Activated CD4-positive, CD25-positive, alpha-beta regulatory T cell treated with anti-CD3 and anti-CD28 coated beads, Interleukin-2, amount 50 U/mL, for 16 hours (primary cell): ENCODE results near the gene CPNE9.
A peak's percentile ranks its signal among the peaks of the same experiment; 100 is the strongest.

Experiments used
- DNase-seq: peaks from one replicate; pipeline ENCODE4 v3.0.0-alpha.2; 2020; ENCODE audit warnings: low read depth, low spot score

CPNE9 gene

DNA sequence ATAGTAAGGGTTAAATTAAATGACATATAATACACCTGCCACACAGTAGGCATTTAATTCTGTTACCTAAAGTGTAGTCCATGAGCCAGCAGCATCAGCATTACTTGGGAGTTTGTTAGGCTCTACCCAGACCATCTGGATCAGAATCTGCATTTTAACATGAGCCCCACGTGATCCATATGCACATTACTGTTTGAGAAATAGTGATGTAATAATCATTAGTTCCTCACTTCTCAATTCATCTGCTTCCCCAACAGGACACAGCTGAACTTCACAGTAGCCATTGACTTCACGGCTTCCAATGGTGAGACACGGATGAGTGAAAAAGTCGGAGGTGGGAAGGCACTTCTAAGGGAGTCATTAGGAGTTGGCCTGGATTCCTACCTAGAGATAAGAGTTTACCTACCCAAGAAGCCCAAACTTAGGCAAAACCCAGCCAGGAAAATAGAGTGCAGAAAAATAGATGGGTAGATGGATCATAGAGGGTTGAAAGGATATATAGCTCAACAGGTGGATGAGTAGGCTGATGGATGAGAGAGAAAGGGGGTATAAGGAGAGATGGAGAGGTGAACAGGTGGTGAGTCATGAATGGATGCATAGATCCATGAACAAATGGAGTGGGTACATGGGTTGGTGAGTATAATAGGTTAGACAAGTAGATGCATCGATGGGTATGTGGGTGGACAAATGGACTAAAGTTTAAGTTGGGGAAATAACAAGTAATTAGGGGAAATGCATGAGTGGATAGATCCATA, 13.3 kb downstream of the CPNE9 start:
- DNase-seq: no peak

DNA sequence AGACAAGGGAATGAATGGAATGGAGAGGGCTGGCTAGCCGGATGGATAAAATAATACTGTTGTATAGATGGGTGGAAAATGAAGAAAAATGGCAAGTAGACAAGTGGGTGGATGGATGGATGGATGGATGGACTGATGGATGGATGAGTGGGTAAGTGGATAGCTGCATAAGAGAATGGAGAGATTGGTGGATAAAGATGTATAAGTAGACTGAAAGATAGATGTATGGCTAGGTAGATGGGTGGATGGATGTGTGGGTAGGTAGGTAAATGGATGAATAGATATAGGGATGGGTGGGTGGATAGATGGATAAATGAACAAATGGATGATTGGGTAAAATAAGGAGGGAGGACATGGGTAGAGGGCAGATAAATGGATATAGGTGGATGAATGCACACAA, 13.9 kb downstream of the CPNE9 start:
- DNase-seq: no peak

DNA sequence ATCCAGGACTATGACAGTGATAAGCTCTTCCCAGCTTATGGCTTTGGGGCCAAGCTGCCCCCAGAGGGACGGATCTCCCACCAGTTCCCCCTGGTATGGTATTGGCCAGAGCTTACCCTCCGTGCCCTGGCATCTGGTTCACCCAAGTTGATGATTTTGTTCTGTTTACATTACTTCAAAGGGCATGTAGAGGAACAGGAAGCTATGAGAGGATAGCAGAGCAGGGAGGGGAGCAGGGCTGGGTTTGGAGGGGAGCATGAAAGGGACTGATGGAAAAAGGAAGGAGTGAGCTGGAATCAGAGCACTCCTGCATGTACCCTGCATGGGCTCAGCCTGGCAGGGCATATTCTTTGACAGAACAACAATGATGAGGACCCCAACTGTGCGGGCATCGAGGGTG, 14.5 kb downstream of the CPNE9 start:
- DNase-seq: no peak

DNA sequence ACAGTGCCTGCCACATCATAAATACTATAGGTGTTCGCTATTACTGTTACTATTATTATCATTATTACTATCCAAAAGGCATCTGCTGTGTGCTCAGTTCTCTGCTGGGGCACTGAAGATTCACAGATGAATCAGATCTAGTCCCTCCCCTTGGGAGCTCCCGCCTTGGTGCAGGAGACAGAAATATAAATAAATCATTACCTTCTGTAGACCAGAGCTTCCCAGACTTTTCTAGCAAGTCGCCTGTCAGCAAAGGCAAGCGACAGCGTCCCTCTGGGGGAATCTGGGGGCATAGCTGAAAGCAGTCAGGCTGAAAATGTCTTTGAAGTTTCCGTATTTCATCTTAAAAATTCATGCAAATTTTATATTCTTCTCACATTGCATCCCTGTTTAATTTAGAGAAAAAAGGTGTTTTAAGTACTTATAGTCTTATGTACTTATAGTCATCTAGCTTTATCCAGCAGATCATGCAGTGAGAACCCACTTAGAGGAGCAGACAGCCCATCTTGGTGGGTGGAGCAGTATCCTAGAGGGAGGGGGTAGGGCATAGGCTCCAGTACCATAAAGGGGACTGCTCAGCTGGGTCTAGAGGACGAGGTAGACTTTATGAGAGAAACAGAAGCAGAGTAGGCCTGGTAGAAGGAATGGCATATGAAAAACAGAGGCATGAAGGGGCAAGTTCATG, 17.5 kb downstream of the CPNE9 start:
- DNase-seq: no peak

DNA sequence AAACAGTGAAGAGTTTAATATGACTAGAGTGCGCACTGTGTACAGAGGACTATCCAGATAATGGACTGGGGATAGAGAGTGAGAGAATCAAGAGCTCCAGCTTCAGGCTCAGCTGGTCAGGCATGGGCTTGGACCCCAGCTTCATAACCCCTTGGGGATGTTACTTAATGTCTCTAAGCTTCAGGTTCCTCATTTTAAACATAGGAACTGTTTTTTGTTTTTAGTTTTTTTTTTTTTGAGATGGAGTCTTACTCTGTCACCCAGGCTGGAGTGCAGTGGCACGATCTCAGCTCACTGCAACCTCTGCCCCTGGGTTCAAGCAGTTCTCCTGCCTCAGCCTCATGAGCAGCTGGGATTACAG, 18.0 kb downstream of the CPNE9 start:
- no peak for DNase-seq

DNA sequence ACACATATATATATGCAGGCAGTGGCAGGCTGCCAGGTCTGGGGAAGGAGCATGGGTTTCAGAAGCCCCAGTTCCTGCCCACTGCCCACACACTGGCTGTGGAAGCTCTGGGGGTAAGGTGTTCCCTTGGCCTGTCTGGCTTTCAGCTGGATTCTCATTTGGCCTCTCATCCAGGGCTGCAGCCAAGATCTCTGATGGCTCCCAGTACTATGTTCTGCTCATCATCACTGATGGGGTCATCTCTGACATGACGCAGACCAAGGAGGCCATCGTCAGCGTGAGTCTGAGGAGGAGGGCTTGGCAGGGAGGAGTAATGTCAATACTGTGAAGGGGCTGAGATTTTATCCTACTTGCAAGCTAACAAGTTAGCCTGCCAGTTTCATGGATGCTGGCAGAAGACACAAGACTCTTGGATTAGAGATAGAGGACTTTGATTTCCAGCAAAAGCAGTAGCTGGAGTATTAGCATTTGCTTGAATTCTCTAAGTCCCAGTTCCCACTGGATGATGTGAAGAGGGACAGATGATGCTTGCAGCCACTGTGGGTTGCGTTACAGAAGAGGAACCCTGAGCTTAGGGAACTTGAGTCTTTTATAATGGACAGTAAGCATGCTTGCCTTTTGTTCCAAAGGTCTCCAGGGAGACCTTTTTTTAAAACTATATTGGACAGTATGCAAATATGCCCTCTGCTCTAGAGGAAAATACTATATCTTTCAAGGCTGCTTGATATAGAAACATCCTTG, 22.3 kb downstream of the CPNE9 start:
- no peak for DNase-seq

DNA sequence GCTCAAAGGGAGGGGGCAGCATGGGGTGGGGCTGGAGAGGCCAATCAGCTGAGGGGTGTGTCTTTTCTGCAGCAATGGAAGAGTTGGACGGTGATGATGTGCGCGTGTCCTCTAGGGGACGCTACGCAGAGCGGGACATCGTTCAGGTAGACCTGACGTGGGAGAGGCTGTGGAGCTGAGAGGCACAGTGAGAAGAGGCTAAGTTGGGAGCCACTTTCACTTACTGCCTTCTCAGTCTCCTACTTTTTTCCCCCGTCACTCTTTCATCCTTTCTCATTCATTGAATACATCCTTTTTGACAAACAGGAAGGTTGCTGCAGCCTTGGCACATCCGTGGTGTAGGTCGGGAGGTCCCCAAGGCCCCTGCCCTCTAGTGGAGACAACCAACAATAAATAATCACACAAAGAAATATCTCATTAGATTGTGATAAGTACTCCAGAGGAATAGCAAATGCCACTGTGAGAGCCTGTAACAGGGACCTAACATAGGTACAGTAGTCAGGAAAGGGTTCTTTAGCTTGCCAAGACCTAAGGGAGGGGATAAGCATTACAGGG, 23.5 kb downstream of the CPNE9 start:
- peak; percentile 28 for DNase-seq

DNA sequence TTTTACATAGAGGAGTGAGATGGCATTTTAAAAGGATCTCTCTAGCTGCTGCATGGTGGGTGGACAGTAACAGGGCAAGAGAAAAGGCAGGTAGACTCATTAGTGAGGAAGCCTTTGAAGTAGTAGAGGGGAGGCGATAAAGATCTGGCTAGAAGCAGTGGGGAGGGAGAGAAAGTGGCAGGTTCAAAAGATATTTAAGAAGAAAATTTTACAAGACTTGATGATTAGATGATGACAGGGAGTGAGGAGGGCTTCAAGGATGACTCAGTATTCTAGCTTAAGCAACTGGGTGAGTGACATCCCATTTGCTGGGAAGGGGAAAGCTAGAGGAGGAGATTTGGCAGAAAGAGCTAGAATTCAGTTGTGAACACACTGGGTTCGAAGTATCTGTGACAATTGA, 24.1 kb downstream of the CPNE9 start:
- no peak for DNase-seq

DNA sequence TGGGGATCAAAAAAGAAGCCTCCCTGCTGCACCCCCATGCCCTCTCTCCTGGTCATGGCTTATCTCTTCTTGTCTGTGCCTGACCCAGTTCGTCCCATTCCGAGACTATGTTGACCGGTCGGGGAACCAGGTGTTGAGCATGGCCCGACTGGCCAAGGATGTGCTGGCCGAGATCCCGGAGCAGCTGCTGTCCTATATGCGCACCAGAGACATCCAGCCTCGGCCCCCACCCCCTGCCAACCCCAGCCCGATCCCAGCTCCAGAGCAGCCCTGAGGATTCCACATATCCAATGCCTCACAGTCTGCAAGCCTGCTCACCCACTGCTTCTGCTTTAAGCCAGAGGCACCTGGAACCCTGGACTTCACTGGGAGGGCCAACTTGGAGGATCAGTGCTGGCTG, 25.8 kb downstream of the CPNE9 start:
- DNase-seq: no peak

DNA sequence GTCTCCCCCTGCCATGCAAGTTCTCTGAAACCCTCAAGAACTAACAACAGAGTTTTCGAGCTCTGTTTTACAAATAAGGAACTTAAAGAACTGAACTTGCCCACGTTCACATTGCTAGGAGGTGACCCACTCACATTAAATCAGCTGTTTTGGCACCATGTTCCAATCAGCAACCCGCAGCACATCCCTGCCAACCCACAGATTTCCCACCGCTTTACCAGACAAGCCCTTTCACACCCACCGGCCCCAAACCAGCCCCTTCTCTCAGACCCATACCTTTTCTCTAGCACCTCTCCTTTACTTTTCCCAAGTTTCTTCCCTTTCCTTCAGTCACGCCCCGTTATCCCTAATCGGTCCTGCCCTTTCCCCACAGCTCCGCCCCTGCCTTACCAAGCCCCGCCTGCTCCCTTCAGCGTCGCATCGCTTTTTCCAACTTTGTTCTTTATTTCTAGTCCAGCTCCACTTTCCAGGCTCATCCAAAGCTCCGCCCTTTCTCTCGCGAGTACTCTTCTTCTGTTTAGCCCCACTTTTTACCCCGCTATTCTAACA, 27.1 kb downstream of the CPNE9 start:
- no peak for DNase-seq

DNA sequence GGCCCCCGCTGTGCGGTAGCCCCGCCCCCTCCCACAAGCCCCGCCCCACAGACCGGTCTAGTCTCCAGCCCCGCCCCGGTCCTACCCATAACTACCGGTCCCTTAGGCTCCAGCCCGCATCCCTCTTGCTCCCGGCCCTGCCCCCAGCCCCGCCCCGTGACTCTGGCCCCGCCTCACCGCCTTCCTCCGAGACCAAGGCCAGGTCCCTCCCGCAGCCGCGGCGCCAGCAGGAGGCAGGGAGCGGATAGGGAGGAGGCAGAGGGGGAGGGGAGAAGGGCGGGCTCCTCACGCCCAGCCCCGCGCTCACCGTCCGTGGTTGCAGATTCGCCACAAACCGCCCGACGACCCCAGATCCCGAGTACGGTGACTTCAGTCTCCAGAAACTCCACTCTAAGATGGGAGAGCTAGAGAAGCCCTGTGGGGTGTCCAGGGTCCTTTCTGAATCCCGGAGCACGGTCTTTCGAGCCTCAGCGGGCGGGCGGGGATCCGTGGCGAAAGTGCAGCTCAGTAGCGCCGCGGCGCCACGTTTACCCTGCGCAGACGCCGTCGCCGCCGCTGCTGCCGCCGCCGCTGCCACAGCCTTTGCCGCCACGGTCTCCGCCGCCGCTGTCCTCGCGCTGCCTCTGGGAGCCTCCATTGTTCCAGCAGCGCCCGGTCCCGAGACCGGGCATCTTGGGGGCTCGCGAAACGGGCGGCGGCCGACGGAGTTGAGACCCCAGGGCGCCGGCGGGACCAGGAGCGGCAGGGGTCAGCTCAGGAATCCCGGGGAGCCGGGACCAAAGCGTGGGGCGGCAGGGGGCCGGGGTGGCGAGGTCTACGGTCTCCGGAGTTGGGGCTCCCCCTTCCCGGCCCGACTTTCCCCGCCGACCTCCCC, 27.8 kb downstream of the CPNE9 start, which contains the start of gene BRPF1:
Gene BRPF1 (plus strand): TSS at position 530 of the 874 bp plus-strand sequence. CDS start 2,406 bp downstream, outside the sequence.
- peak; percentile 96 for DNase-seq

DNA sequence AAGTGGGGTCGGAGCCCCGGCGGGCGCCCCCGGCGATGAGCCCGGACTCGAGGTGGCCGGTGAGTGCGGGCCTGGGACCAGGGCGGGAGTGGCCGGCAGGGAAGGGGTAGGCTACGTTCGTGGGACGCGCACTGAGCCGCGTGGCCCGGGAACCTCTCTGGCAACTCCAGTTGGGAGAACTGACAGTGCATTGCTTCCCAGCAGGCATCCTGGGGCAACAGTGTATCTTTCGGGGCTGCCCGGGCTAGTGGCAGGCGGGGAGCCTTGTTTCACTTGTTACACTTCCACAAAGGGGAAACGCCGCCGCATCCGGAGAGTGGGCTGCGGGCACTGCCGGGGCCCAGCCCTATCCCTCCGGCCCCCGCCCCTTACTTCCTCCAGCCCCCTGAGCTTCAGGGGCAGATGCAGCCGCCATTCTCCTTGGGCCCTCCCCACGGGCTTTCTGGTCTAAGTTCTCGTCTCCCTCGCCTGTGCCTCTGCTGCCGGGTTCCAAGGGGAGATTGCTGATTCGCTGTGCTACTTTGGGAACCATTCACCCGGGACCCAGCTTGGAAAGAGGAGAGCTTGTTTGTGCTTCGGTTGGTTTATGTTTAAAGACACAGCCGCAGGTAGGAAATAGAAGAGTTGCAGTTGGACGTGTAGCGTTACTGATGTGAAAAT, 28.6 kb downstream of the CPNE9 start:
- DNase-seq: no peak

DNA sequence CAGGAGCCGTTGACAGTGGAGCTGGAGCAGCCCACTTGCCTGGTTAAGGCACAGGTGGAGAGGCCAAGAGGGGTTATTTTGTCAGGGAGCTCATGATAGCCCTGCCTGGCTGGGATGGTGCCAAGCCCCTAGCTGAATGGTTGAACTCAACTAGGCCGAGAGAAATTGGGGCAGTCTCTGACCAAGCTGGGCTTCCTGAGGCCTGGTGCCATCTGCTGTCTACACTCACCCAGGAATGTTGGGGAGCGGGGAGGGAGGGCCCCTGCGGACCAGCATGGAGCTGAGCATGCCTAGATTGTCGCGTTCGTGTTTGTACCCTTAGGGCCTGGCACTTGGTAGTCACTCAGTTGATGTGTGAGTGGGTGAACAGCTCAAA, 29.1 kb downstream of the CPNE9 start:
- DNase-seq: no peak

DNA sequence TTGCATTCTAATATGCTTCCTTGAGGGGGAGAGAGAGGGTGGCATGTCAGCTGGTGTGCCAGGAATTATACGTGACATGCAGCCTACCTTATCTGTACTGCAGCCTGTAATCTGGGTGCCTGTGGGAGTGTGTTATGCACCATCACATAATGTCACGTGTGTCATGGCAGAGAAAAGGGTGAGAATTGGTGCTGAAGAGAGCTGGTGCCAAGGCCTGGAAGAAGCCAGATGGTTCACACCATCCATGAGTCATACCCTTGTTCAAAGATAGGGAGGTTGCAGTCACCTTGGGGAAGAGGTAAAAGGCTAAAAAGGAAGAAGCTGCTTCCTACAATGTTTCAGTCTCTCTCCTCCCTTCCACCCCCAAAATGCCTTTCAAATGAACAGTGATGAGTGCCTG, 33.2 kb downstream of the CPNE9 start:
- DNase-seq: no peak

DNA sequence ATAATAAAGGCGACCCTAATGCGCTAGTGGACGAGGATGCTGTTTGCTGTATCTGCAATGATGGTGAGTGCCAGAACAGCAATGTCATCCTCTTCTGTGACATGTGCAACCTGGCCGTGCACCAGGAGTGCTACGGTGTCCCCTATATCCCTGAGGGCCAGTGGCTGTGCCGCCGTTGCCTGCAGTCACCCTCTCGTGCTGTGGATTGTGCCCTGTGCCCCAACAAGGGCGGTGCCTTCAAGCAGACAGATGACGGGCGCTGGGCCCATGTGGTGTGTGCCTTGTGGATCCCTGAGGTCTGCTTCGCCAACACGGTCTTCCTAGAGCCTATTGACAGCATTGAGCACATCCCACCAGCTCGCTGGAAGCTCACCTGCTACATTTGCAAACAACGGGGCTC, 35.5 kb downstream of the CPNE9 start:
- DNase-seq: no peak

DNA sequence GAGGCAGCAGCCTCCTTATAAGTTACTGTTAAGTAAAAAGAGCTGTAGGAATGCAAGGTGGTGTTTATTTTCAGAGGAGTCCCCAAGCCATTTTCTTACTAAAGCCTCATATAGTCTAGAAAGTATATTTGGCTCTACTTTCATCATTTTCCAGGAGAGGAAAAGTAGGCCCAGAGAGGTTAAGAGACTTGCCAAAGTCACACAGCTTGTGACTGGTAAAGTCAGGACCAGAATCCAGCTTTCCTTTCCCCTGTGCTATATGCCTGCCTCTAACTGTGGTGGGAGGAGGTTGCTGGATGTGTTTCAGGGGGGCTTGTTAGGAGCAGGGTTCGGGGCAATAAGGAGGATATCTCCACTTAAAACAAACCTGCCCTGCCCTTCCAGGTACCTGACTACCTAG, 38.9 kb downstream of the CPNE9 start:
- DNase-seq: no peak

DNA sequence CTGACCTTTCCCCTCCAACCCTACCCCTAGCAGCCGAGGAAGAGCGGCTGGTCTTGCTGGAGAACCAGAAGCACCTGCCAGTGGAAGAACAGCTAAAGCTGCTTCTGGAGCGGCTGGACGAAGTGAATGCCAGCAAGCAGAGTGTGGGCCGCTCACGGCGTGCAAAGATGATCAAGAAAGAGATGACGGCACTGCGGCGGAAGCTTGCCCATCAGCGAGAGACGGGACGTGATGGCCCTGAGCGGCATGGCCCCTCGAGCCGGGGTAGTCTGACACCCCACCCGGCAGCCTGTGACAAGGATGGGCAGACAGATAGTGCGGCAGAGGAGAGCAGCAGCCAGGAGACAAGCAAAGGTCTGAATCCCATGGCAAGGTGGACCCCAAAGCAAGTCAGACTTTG, 39.9 kb downstream of the CPNE9 start:
- DNase-seq: no peak

DNA sequence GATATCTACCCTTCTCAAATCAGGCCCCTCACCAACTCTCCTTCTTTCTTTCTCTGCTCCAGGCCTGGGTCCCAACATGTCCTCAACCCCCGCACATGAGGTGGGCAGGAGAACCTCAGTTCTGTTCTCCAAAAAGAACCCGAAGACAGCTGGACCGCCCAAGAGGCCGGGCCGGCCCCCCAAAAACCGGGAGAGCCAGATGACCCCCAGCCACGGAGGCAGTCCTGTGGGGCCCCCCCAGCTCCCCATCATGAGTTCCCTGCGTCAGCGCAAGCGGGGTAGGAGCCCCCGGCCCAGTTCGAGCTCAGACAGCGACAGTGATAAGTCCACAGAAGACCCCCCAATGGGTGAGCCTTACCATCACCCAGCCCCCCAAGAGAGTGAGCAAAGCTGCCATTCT, 40.5 kb downstream of the CPNE9 start:
- no peak for DNase-seq

DNA sequence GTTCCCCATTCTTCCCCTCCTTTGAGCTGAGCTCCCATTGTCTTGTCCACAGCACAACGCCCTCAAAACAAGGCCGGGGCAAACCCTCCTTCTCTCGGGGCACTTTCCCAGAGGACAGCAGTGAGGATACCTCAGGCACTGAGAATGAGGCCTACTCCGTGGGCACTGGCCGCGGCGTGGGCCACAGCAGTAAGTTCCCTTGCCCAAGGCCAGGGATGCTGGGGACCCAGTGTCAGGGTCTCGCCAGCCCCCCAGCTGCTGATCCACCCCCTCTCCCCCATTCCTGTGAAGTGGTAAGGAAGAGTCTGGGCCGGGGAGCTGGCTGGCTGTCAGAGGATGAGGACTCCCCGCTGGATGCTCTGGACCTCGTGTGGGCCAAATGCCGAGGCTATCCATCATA, 41.9 kb downstream of the CPNE9 start:
- DNase-seq: no peak

DNA sequence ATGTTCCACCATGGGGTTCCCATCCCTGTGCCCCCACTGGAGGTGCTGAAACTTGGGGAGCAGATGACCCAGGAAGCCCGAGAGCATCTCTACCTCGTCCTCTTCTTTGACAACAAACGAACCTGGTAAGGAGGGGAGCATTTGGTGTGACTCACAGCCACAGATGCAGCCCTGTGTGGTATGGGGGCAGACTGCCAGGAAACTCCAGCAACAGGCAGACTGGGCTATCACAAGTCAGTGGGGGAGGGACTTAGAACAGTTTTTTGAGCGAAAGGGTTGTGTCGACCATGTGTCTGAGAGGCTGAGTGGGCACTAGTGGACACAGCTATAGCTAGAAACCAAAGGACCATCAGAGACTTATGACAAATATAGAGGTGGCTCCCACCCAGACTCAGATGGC, 42.7 kb downstream of the CPNE9 start:
- DNase-seq: no peak

DNA sequence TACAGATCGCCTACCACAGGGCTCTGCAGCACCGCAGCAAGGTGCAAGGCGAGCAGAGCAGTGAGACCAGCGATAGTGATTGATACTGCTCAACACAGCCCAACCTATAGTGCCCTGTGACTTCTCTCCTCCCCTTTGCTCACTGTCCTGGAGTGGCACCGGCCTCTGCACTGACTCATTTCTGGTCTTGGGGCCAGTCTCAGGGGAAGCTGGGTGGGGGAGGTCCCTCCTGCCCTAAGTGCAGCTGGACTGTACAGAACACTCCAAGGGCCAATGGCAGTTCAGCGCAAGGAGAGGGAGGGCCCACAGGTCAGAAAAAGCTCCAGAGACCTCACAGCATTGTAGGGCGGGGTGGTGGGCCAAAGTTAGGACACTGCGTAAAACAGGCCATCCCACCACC, 43.6 kb downstream of the CPNE9 start:
- no peak for DNase-seq
